Measurements from ENCODE around the gene LONRF2. TPM values are rescaled to one million over a fixed set of nuclear protein-coding genes. Genes with fewer than 3 reads are reported as not detected.

LONRF2 gene
- total RNA-seq, 3 donors from 2014 or later: 5.1 to 24.9 (median 19.9) TPM

- Histone ChIP-seq H3K36me3 (no peaks in the 10 kb centered on the region), H3K4me1 (no peaks in the 10 kb centered on the region), H3K27ac (no peak overlapping the region), H3K4me3 (no peak overlapping the region), H3K27me3 (no peaks in the 10 kb centered on the region), H3K9me3 (no peaks in the 10 kb centered on the region)
- DNase-seq (ENCODE audit: low spot score in 2 of 2): no peak
- no peak for TF ChIP-seq POLR2A (IDR thresholded peaks at IDR 0.05)
- TF ChIP-seq, protein P1, sequence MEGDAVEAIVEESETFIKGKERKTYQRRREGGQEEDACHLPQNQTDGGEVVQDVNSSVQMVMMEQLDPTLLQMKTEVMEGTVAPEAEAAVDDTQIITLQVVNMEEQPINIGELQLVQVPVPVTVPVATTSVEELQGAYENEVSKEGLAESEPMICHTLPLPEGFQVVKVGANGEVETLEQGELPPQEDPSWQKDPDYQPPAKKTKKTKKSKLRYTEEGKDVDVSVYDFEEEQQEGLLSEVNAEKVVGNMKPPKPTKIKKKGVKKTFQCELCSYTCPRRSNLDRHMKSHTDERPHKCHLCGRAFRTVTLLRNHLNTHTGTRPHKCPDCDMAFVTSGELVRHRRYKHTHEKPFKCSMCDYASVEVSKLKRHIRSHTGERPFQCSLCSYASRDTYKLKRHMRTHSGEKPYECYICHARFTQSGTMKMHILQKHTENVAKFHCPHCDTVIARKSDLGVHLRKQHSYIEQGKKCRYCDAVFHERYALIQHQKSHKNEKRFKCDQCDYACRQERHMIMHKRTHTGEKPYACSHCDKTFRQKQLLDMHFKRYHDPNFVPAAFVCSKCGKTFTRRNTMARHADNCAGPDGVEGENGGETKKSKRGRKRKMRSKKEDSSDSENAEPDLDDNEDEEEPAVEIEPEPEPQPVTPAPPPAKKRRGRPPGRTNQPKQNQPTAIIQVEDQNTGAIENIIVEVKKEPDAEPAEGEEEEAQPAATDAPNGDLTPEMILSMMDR (IDR thresholded peaks at IDR 0.05): no peak
- no peak for TF ChIP-seq POLR2AphosphoS5 (IDR thresholded peaks at IDR 0.05)
- intact Hi-C loops (cut with DNase I; ENCODE audit: low total_unique reads): no loop called here
These were observed 47.6 kb downstream of the LONRF2 start for GRCh38 chr2:100274566-100275199.

DNA sequence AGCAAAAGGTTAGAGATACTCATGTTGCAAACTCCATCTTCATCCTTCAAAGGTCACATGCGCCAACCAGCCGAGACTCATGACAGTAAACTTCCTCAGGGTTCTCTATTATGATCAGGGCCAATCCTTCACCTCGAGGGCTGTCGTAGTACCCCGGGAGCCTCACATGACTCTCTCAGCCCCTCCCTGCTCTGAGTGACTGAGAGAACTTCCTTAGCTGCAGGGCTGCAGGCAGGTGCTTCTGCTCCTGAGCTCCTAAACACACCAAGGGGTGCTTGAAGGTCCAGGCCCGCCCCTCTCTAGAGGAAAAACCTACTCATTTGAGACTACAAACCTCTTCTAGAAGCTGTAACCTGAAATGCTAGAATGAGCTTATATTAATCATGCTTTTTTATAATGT lies 48.2 kb downstream of the LONRF2 start:
- DNase-seq (ENCODE audit: low spot score in 2 of 2): no peak
- TF ChIP-seq POLR2A (IDR thresholded peaks at IDR 0.05) (no peak), POLR2AphosphoS5 (IDR thresholded peaks at IDR 0.05) (no peak)
- TF ChIP-seq, protein P1 (IDR thresholded peaks at IDR 0.05): no peak
- no peak overlapping the region for H3K27ac ChIP-seq
- H3K27me3 ChIP-seq: no peaks in the 10 kb centered on the region
- H3K36me3 ChIP-seq: no peaks in the 10 kb centered on the region
- H3K4me1 ChIP-seq: no peaks in the 10 kb centered on the region
- H3K9me3 ChIP-seq: no peaks in the 10 kb centered on the region
- H3K4me3 ChIP-seq: no peak overlapping the region
- intact Hi-C loops (cut with DNase I; ENCODE audit: low total_unique reads): no loop called here

DNA sequence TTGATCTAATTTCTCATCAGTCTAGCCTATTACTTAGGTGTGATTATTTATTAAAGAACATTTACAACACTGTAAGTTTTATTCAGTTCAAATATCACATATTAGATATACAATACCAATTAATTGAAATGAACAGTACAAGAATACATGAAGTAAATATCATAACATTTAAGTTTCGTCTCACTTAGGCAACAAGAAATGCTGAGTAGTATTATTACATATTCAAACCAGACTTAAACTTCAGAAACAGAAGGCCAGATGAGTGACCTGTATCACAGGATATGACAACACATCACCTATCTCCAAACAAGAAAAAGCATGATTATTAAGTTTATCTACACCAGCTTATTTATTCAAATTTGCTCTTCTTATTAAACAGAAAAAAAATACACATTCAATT lies 48.9 kb downstream of the LONRF2 start:
- Histone ChIP-seq H3K4me3 (no peak overlapping the region), H3K27me3 (no peaks in the 10 kb centered on the region), H3K9me3 (no peaks in the 10 kb centered on the region), H3K4me1 (no peaks in the 10 kb centered on the region), H3K36me3 (no peaks in the 10 kb centered on the region), H3K27ac (peak overlapping the region; percentile 55 to 82)
- intact Hi-C loops (cut with DNase I; ENCODE audit: low total_unique reads): no loop called here
- no peak for DNase-seq (ENCODE audit: low spot score in 2 of 2)
- TF ChIP-seq POLR2AphosphoS5 (IDR thresholded peaks at IDR 0.05) (no peak), POLR2A (IDR thresholded peaks at IDR 0.05) (no peak)
- TF ChIP-seq, protein P1 (IDR thresholded peaks at IDR 0.05): no peak

- peak in 1 of 2 donors; percentile 47 for DNase-seq (ENCODE audit: low spot score in 2 of 2)
- no peaks in the 10 kb centered on the region for H3K4me1 ChIP-seq
- no peaks in the 10 kb centered on the region for H3K9me3 ChIP-seq
- no peak overlapping the region for H3K4me3 ChIP-seq
- no peaks in the 10 kb centered on the region for H3K36me3 ChIP-seq
- intact Hi-C loops (cut with DNase I; ENCODE audit: low total_unique reads): no loop called here
- no peaks in the 10 kb centered on the region for H3K27me3 ChIP-seq
- H3K27ac ChIP-seq: peak overlapping the region; percentile 55 to 82
- no peak for TF ChIP-seq POLR2A (IDR thresholded peaks at IDR 0.05)
- TF ChIP-seq POLR2AphosphoS5 (IDR thresholded peaks at IDR 0.05): peak in 2 of 3 donors; percentile 21 to 36
These were observed 49.4 kb downstream of the LONRF2 start for GRCh38 chr2:100272841-100273329.

DNA sequence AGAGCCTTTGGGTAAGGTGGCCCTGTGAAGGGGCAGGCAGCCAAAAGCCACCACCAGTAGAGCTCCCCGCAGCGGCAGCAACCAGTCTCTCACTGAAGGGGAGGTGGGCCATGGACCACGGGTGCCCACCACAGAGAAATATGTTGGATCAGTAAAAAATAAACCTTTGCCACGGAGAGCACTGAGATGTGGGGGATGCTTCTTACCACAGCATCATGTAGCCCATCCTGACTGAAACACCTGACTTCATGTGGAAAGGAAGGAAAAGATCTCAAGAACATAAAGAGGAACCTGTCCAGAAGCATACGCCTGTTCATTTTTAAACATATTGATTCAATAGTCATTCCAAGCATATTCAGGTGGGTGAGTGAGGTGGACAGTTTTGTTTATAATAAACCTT lies 51.1 kb downstream of the LONRF2 start:
- Histone ChIP-seq H3K27ac (no peak overlapping the region), H3K27me3 (no peaks in the 10 kb centered on the region), H3K36me3 (no peaks in the 10 kb centered on the region), H3K9me3 (no peaks in the 10 kb centered on the region), H3K4me1 (no peaks in the 10 kb centered on the region), H3K4me3 (no peak overlapping the region)
- no peak for TF ChIP-seq POLR2AphosphoS5 (IDR thresholded peaks at IDR 0.05)
- DNase-seq (ENCODE audit: low spot score in 2 of 2): no peak
- intact Hi-C loops (cut with DNase I; ENCODE audit: low total_unique reads): no loop called here

DNA sequence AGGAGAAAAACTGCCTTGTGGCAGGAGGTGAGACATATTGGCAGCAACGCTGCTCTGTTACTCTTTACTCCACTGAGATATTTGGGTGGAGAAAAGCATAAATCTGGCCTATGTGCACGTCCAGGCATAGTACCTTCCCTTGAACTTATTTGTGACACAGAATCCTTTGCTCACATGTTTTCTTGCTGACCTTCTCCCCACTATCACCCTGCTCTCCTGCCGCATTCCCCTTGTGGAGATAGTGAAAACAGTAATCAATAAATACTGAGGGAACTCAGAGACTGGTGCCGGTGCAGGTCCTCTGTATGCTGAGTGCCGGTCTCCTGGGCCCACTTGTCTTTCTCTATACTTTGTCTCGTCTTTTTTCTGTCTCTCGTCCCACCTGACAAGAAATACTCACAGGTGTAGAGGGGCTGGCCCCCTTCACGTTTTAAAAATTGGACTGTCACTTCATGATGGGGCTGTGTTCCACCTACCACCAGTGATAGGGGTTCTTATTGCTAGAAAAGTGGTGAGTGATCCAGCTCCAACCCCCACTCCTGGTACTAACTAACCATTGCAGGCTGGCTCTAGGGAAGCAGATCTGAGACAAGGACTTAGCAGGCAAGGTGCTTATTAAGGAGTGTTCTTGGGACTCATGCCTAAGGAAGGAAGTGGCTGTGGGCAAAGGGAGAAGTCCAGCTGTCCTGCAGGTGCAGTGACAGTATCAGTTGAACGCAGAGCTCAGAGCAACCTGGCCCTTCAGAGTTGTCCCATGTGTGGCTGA lies 51.7 kb downstream of the LONRF2 start:
- no peak overlapping the region for H3K27ac ChIP-seq
- no peak overlapping the region for H3K4me3 ChIP-seq
- no peak for DNase-seq (ENCODE audit: low spot score in 2 of 2)
- no peaks in the 10 kb centered on the region for H3K27me3 ChIP-seq
- H3K9me3 ChIP-seq: no peaks in the 10 kb centered on the region
- intact Hi-C loops (cut with DNase I; ENCODE audit: low total_unique reads): no loop called here
- no peaks in the 10 kb centered on the region for H3K36me3 ChIP-seq
- no peaks in the 10 kb centered on the region for H3K4me1 ChIP-seq
- TF ChIP-seq POLR2AphosphoS5 (IDR thresholded peaks at IDR 0.05) (no peak), POLR2A (IDR thresholded peaks at IDR 0.05) (no peak)
- TF ChIP-seq, protein P1 (IDR thresholded peaks at IDR 0.05): no peak

Data from breast epithelium (tissue), 4 donors.